Loucy (cell line): ENCODE data around the gene HSPG2.

Experiments used
- H2AFZ ChIP-seq: fragments of 200-600 bp; sonication (generic); 2 replicates; pipeline ENCODE4 v1.6.0; 2016; ENCODE audit warnings: antibody characterized with exemption, mild to moderate bottlenecking, low read length, moderate library complexity
- H3F3A ChIP-seq: fragments of 200-600 bp; 2 replicates; pipeline ENCODE4 v1.6.0; 2016; ENCODE audit warnings: antibody characterized with exemption, low read depth, mild to moderate bottlenecking
- H3K27me3 ChIP-seq: fragments of 200-600 bp; sonication (generic); 2 replicates; pipeline ENCODE4 v1.6.1; 2014; ENCODE audit warnings: low read length, mild to moderate bottlenecking; ENCODE audit not compliant: insufficient read depth, poor library complexity, severe bottlenecking
- H3K36me3 ChIP-seq: fragments of 200-600 bp; sonication (generic); 2 replicates; pipeline ENCODE4 v1.6.1; 2016; ENCODE audit warnings: low read length; ENCODE audit not compliant: insufficient read depth
- H3K4me1 ChIP-seq: fragments of 200-600 bp; sonication (generic); 2 replicates; pipeline ENCODE4 v1.5.1; 2014; ENCODE audit warnings: low read length, mild to moderate bottlenecking; ENCODE audit not compliant: insufficient read depth, poor library complexity, severe bottlenecking
- H3K4me2 ChIP-seq: fragments of 200-600 bp; sonication (generic); 2 replicates; pipeline ENCODE4 v1.6.0; 2014; ENCODE audit warnings: antibody characterized with exemption, low read length, low read depth, mild to moderate bottlenecking; ENCODE audit not compliant: poor library complexity, severe bottlenecking
- H3K4me3 ChIP-seq: fragments of 200-600 bp; sonication (generic); 2 replicates; pipeline ENCODE4 v1.5.1; 2014; ENCODE audit warnings: low read length, mild to moderate bottlenecking, mixed read lengths; ENCODE audit not compliant: poor library complexity, severe bottlenecking
- H3K79me2 ChIP-seq: fragments of 200-600 bp; sonication (generic); 2 replicates; pipeline ENCODE4 v1.6.1; 2014; ENCODE audit warnings: low read length; ENCODE audit not compliant: insufficient read depth
- H3K9ac ChIP-seq: fragments of 200-600 bp; sonication (generic); 2 replicates; pipeline ENCODE4 v1.6.0; 2014; ENCODE audit warnings: mild to moderate bottlenecking, low read depth, low read length, moderate library complexity; ENCODE audit not compliant: poor library complexity, severe bottlenecking
- H3K9me2 ChIP-seq: fragments of 200-600 bp; sonication (generic); replicated peaks from 2 replicates; pipeline ENCODE4 v1.6.1; 2016; ENCODE audit warnings: low read depth, low read length, mixed read lengths
- H3K9me3 ChIP-seq: fragments of 200-600 bp; sonication (generic); 2 replicates; pipeline ENCODE4 v1.6.1; 2014; ENCODE audit warnings: mild to moderate bottlenecking, antibody characterized with exemption, low read length, low read depth; ENCODE audit not compliant: insufficient read depth
- H4K20me1 ChIP-seq: fragments of 200-600 bp; sonication (generic); 2 replicates; pipeline ENCODE4 v1.6.0; 2014; ENCODE audit warnings: antibody characterized with exemption, low read length, mild to moderate bottlenecking; ENCODE audit not compliant: insufficient read depth, poor library complexity, severe bottlenecking
- CTCF ChIP-seq: fragments of 200-600 bp; sonication (generic); conservative IDR thresholded peaks from 2 replicates; pipeline ENCODE4 v1.5.1; 2014; ENCODE audit warnings: mild to moderate bottlenecking, antibody characterized with exemption, low read length
- EZH2phosphoT487 ChIP-seq: fragments of 200-600 bp; IDR thresholded peaks from 2 replicates; pipeline ENCODE4 v1.6.1; 2018; ENCODE audit warnings: antibody characterized with exemption, mild to moderate bottlenecking, moderate library complexity, borderline replicate concordance

HSPG2 gene

DNA sequence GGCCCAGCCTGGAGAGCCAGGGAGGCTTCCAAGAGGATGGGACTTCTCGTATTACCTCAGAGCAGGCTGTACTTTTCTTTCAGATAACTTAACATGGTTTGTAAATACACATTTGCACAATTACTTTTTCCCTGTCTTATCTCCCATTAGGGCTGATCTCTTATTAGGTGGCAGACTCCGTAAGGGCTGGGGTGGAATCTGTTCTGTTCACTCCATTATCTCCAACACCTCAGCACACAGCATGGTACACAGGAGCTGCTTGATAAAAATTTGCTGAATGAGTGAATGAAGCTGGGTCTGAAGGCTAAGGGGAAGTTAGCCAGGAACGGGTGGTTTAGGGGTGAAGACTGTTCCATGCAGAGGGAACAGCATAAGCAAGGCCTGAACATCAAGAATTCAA lies 76.1 kb downstream of the HSPG2 start:
- H3K9me2 ChIP-seq = no peaks in the 10 kb centered on the region
- no peak overlapping the region for H3K4me3 ChIP-seq
- no peaks in the 10 kb centered on the region for H3K36me3 ChIP-seq
- H3K4me2 ChIP-seq = no peak overlapping the region
- H4K20me1 ChIP-seq = no peaks in the 10 kb centered on the region
- no peaks in the 10 kb centered on the region for H3K27me3 ChIP-seq
- no peaks in the 10 kb centered on the region for H3F3A ChIP-seq
- no peak overlapping the region for H3K9ac ChIP-seq
- H3K4me1 ChIP-seq = peaks cover 11% of the 10 kb centered on the region
- H3K79me2 ChIP-seq = no peaks in the 10 kb centered on the region
- no peaks in the 10 kb centered on the region for H3K9me3 ChIP-seq
- no peak for TF ChIP-seq CTCF
- TF ChIP-seq EZH2phosphoT487 = no peak
- no peak overlapping the region for H2AFZ ChIP-seq

- Histone ChIP-seq H3K79me2 (no peaks in the 10 kb centered on the region), H4K20me1 (no peaks in the 10 kb centered on the region), H3K9me2 (no peaks in the 10 kb centered on the region), H3K27me3 (no peaks in the 10 kb centered on the region), H3F3A (no peaks in the 10 kb centered on the region), H3K4me1 (peaks cover 9% of the 10 kb centered on the region), H3K4me3 (no peak overlapping the region), H3K9me3 (no peaks in the 10 kb centered on the region), H2AFZ (no peak overlapping the region), H3K36me3 (no peaks in the 10 kb centered on the region), H3K4me2 (no peak overlapping the region), H3K9ac (no peak overlapping the region)
- TF ChIP-seq EZH2phosphoT487 (no peak), CTCF (no peak)
These were observed 77.4 kb downstream of the HSPG2 start for GRCh38 chr1:21859669-21860179.

- no peak for TF ChIP-seq CTCF
- no peak for TF ChIP-seq EZH2phosphoT487
- no peak overlapping the region for H3K9ac ChIP-seq
- peak overlapping the region; percentile 11 for H3K4me2 ChIP-seq
These were observed 79.1 kb downstream of the HSPG2 start for GRCh38 chr1:21857840-21858670.

More at GRCh38 chr1:21857840-21858670, 79.1 kb downstream of the HSPG2 start:
- Histone ChIP-seq H3F3A (no peaks in the 10 kb centered on the region), H3K36me3 (no peaks in the 10 kb centered on the region), H3K27me3 (no peaks in the 10 kb centered on the region), H4K20me1 (no peaks in the 10 kb centered on the region), H3K79me2 (no peaks in the 10 kb centered on the region), H2AFZ (0 out of 2 replicates have a peak overlapping the region, but pooled peaks have one; percentile 18), H3K4me3 (no peak overlapping the region), H3K9me2 (no peaks in the 10 kb centered on the region), H3K4me1 (peaks cover 9% of the 10 kb centered on the region), H3K9me3 (no peaks in the 10 kb centered on the region)
